ENCODE data around the gene ARPC1B. TPM values are rescaled to one million over a fixed set of nuclear protein-coding genes. Genes with fewer than 3 reads are reported as not detected.
A peak's percentile ranks its signal among the peaks of the same experiment; 100 is the strongest.
"Not testable (repeated sequence)": the region's sequence is repeated elsewhere in the genome, so short reads cannot be mapped to it uniquely, and the experiment has no call there.

The ARPC1B gene
- total RNA-seq, 4 donors from 2014 or later = 74.5 to 275 (median 196) TPM

DNA sequence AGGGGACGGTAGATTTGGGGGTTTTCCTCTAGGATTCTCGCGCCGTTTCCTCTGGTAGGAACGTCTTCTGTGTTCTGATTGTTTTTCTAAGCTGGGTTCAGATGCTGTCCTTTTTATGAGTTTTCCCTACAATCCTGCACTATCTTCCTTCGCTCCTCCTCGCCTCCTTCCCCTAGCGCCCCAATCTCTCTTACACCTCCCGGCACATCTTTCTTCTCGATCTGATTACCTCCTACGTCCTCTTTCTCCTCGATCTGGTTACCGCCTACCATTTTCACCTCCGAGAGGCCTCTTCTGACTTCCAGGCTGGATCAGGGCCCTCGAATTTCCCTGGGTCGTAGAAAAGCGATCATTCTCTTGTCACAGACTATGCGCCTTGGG lies 34.7 kb downstream of the ARPC1B start:
- intact Hi-C loops (cut with DNase I; ENCODE audit: low total_unique reads) = no loop called here
- Histone ChIP-seq H3K36me3 (no peaks in the 10 kb centered on the region), H3K27ac (peak overlapping the region; percentile 93 to 98), H3K4me3 (peak overlapping the region; percentile 78 to 84), H3K4me1 (peaks cover 3 to 22% of the 10 kb centered on the region in 2 donors), H3K27me3 (no peaks in the 10 kb centered on the region), H3K9me3 (no peaks in the 10 kb centered on the region)
- TF ChIP-seq POLR2A (IDR thresholded peaks at IDR 0.05) = no peak
- TF ChIP-seq, protein P1, sequence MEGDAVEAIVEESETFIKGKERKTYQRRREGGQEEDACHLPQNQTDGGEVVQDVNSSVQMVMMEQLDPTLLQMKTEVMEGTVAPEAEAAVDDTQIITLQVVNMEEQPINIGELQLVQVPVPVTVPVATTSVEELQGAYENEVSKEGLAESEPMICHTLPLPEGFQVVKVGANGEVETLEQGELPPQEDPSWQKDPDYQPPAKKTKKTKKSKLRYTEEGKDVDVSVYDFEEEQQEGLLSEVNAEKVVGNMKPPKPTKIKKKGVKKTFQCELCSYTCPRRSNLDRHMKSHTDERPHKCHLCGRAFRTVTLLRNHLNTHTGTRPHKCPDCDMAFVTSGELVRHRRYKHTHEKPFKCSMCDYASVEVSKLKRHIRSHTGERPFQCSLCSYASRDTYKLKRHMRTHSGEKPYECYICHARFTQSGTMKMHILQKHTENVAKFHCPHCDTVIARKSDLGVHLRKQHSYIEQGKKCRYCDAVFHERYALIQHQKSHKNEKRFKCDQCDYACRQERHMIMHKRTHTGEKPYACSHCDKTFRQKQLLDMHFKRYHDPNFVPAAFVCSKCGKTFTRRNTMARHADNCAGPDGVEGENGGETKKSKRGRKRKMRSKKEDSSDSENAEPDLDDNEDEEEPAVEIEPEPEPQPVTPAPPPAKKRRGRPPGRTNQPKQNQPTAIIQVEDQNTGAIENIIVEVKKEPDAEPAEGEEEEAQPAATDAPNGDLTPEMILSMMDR (IDR thresholded peaks at IDR 0.05) = no peak
- DNase-seq = no peak

- Histone ChIP-seq H3K36me3 (no peaks in the 10 kb centered on the region), H3K9me3 (no peaks in the 10 kb centered on the region), H3K27ac (peak overlapping the region; percentile 93 to 98), H3K4me1 (peaks cover 3 to 19% of the 10 kb centered on the region in 2 donors), H3K4me3 (peak overlapping the region; percentile 78 to 84), H3K27me3 (no peaks in the 10 kb centered on the region)
- TF ChIP-seq, protein P1 (IDR thresholded peaks at IDR 0.05) = no peak
- no peak for TF ChIP-seq POLR2A (IDR thresholded peaks at IDR 0.05)
- DNase-seq = no peak
- intact Hi-C loops (cut with DNase I; ENCODE audit: low total_unique reads) = no loop called here
Measured at GRCh38 chr7:99409806-99410205, 35.3 kb downstream of the ARPC1B start.

DNA sequence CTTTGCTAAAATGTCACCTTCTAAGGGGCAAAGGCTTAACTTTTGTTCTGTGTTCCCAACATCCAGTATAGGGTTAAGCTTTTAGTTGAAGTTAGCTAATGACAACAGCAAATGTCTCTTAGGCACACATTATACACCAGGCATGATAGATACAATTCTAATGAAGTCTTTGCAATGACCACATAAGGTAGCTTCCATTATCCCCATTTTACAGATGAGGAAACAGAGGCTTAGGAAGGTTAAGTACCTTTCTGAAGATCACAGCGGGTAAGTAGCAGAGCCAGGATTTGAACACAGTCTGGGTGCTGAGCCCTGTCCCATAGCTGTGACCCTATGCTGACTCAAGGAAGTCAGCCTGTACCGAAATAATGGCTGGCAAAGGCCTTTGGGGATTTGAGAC lies 36.1 kb downstream of the ARPC1B start:
- no peak for DNase-seq
- no peak overlapping the region for H3K4me3 ChIP-seq
- no peaks in the 10 kb centered on the region for H3K9me3 ChIP-seq
- TF ChIP-seq POLR2A (IDR thresholded peaks at IDR 0.05) = no peak
- TF ChIP-seq, protein P1 (IDR thresholded peaks at IDR 0.05) = no peak
- no peaks in the 10 kb centered on the region for H3K36me3 ChIP-seq
- intact Hi-C loops (cut with DNase I; ENCODE audit: low total_unique reads) = no loop called here
- no peak overlapping the region for H3K27ac ChIP-seq
- H3K4me1 ChIP-seq = peaks cover 3 to 18% of the 10 kb centered on the region in 2 donors
- no peaks in the 10 kb centered on the region for H3K27me3 ChIP-seq

DNA sequence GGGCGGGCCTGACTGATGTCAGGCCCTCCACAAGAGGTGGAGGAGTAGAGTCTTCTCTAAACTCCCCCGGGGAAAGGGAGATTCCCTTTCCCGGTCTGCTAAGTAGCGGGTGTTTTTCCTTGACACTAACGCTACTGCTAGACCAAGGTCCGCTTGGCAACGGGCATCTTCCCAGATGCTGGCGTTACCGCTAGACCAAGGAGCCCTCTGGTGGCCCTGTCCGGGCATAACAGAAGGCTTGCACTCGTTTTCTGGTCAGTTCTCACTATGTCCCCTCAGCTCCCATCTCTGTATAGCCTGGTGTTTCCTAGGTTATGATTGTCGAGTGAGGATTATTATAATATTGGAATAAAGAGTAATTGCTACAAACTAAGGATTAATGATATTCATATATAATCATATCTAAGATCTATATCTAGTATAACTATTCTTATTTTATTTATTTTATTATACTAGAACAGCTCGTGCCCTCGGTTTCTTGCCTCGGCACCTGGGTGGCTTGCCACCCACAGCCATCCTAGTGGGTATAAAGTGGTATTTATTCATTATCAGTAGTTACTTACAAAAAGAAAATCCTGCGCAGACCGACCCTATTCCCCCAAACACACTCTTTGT lies 41.1 kb downstream of the ARPC1B start:
- H3K4me1 ChIP-seq; H3K4me3 ChIP-seq; H3K27me3 ChIP-seq; H3K36me3 ChIP-seq; H3K27ac ChIP-seq; H3K9me3 ChIP-seq; intact Hi-C loops (cut with DNase I; ENCODE audit: low total_unique reads): not testable (repeated sequence)
- DNase-seq = peak; percentile 64 to 71
- TF ChIP-seq, protein P1 (IDR thresholded peaks at IDR 0.05) = peak; percentile 29 to 64 (median 52)

- no peaks in the 10 kb centered on the region for H3K27me3 ChIP-seq
- no peaks in the 10 kb centered on the region for H3K9me3 ChIP-seq
- intact Hi-C loops (cut with DNase I; ENCODE audit: low total_unique reads) = no loop called here
- H3K36me3 ChIP-seq = no peaks in the 10 kb centered on the region
- TF ChIP-seq POLR2A (IDR thresholded peaks at IDR 0.05) = no peak
- TF ChIP-seq, protein P1 (IDR thresholded peaks at IDR 0.05) = no peak
- no peak for DNase-seq
- H3K4me3 ChIP-seq = no peak overlapping the region
- no peak overlapping the region for H3K27ac ChIP-seq
- no peaks in the 10 kb centered on the region for H3K4me1 ChIP-seq
Measured at GRCh38 chr7:99418260-99418659, 43.7 kb downstream of the ARPC1B start.

Data from uterus (tissue), 4 donors.